HEK293 (cell line): ENCODE results near the gene CHD5.
A peak's percentile ranks its signal among the peaks of the same experiment; 100 is the strongest.

Experiments used
- BCL11B ChIP-seq: fragments of 450-650 bp; formaldehyde crosslinking; IDR thresholded peaks from 2 replicates; pipeline ENCODE4 v1.5.1; 2016; ENCODE audit warnings: low read depth, missing biosample characterization, missing genetic modification characterization
- FEZF1 ChIP-seq: fragments of 450-650 bp; formaldehyde crosslinking; IDR thresholded peaks from 2 replicates; pipeline ENCODE4 v1.5.1; 2016; ENCODE audit warnings: missing biosample characterization, missing genetic modification characterization
- GLI2 ChIP-seq: fragments of 450-650 bp; formaldehyde crosslinking; IDR thresholded peaks from 2 replicates; pipeline ENCODE4; 2017; ENCODE audit warnings: missing biosample characterization, missing genetic modification characterization, low read depth, borderline replicate concordance
- GLIS1 ChIP-seq: fragments of 450-650 bp; formaldehyde crosslinking; IDR thresholded peaks from 2 replicates; pipeline ENCODE4 v1.5.1; 2016; ENCODE audit warnings: missing biosample characterization, missing genetic modification characterization
- KLF7 ChIP-seq: fragments of 450-650 bp; formaldehyde crosslinking; IDR thresholded peaks from 2 replicates; pipeline ENCODE4 v1.5.1; 2016; ENCODE audit warnings: missing biosample characterization, missing genetic modification characterization, borderline replicate concordance
- PRDM1 ChIP-seq: fragments of 450-650 bp; formaldehyde crosslinking; IDR thresholded peaks from 2 replicates; pipeline ENCODE4; 2016; ENCODE audit warnings: missing biosample characterization, missing genetic modification characterization
- SCRT2 ChIP-seq: fragments of 450-650 bp; formaldehyde crosslinking; IDR thresholded peaks from 2 replicates; pipeline ENCODE4 v1.5.1; 2016; ENCODE audit warnings: missing biosample characterization, missing genetic modification characterization
- SP3 ChIP-seq: fragments of 450-650 bp; formaldehyde crosslinking; IDR thresholded peaks from 2 replicates; pipeline ENCODE4 v1.5.1; 2016; ENCODE audit warnings: missing biosample characterization, missing genetic modification characterization
- TRIM28 ChIP-seq: IDR thresholded peaks from 2 replicates; pipeline ENCODE4 v1.6.1; 2011; ENCODE audit warnings: low read length, control low read depth, borderline replicate concordance
- ZBTB8A ChIP-seq: fragments of 450-650 bp; formaldehyde crosslinking; IDR thresholded peaks from 2 replicates; pipeline ENCODE4 v1.5.1; 2016; ENCODE audit warnings: missing biosample characterization, missing genetic modification characterization
- ZFP69B ChIP-seq: fragments of 450-650 bp; formaldehyde crosslinking; IDR thresholded peaks from 2 replicates; pipeline ENCODE4 v1.5.1; 2016; ENCODE audit warnings: missing biosample characterization, missing genetic modification characterization
- ZNF132 ChIP-seq: fragments of 450-650 bp; formaldehyde crosslinking; IDR thresholded peaks from 2 replicates; pipeline ENCODE4 v1.5.1; 2017; ENCODE audit warnings: missing biosample characterization, missing genetic modification characterization, borderline replicate concordance
- ZNF169 ChIP-seq: fragments of 450-650 bp; formaldehyde crosslinking; IDR thresholded peaks from 2 replicates; pipeline ENCODE4 v1.5.1; 2016; ENCODE audit warnings: missing biosample characterization, missing genetic modification characterization
- ZNF18 ChIP-seq: fragments of 450-650 bp; formaldehyde crosslinking; IDR thresholded peaks from 2 replicates; pipeline ENCODE4 v1.5.1; 2016; ENCODE audit warnings: missing biosample characterization, missing genetic modification characterization
- ZNF19 ChIP-seq: fragments of 450-650 bp; formaldehyde crosslinking; IDR thresholded peaks from 2 replicates; pipeline ENCODE4; 2016; ENCODE audit warnings: missing biosample characterization, missing genetic modification characterization, low read depth
- ZNF202 ChIP-seq: fragments of 450-650 bp; formaldehyde crosslinking; IDR thresholded peaks from 2 replicates; pipeline ENCODE4 v1.5.1; 2016; ENCODE audit warnings: missing biosample characterization, missing genetic modification characterization, borderline replicate concordance
- ZNF221 ChIP-seq: fragments of 450-650 bp; formaldehyde crosslinking; IDR thresholded peaks from 2 replicates; pipeline ENCODE4 v1.5.1; 2017; ENCODE audit warnings: missing biosample characterization, missing genetic modification characterization, borderline replicate concordance
- ZNF37A ChIP-seq: fragments of 450-650 bp; IDR thresholded peaks from 2 replicates; pipeline ENCODE4 v1.5.1; 2018; ENCODE audit warnings: missing biosample characterization, missing genetic modification characterization
- ZNF513 ChIP-seq: fragments of 450-650 bp; IDR thresholded peaks from 2 replicates; pipeline ENCODE4 v1.5.1; 2018; ENCODE audit warnings: missing biosample characterization, missing genetic modification characterization
- ZNF521 ChIP-seq: fragments of 450-650 bp; formaldehyde crosslinking; IDR thresholded peaks from 2 replicates; pipeline ENCODE4 v1.5.1; 2017; ENCODE audit warnings: missing biosample characterization, mild to moderate bottlenecking, missing genetic modification characterization
- ZNF558 ChIP-seq: fragments of 450-650 bp; formaldehyde crosslinking; IDR thresholded peaks from 2 replicates; pipeline ENCODE4 v1.5.1; 2016; ENCODE audit warnings: missing biosample characterization, missing genetic modification characterization
- ZNF660 ChIP-seq: fragments of 450-650 bp; IDR thresholded peaks from 2 replicates; pipeline ENCODE4 v1.5.1; 2018; ENCODE audit warnings: missing biosample characterization, mild to moderate bottlenecking, missing genetic modification characterization
- ZNF670 ChIP-seq: fragments of 450-650 bp; formaldehyde crosslinking; IDR thresholded peaks from 2 replicates; pipeline ENCODE4 v1.5.1; 2016; ENCODE audit warnings: missing biosample characterization, missing genetic modification characterization, low read depth
- ZNF692 ChIP-seq: fragments of 450-650 bp; formaldehyde crosslinking; IDR thresholded peaks from 2 replicates; pipeline ENCODE4 v1.5.1; 2016; ENCODE audit warnings: missing biosample characterization, missing genetic modification characterization
- ZNF747 ChIP-seq: fragments of 450-650 bp; formaldehyde crosslinking; IDR thresholded peaks from 2 replicates; pipeline ENCODE4 v1.5.1; 2016; ENCODE audit warnings: missing biosample characterization, missing genetic modification characterization
- ZNF830 ChIP-seq: fragments of 450-650 bp; IDR thresholded peaks from 2 replicates; pipeline ENCODE4 v1.5.0; 2018; ENCODE audit warnings: missing biosample characterization, missing genetic modification characterization, low read depth, mild to moderate bottlenecking, moderate library complexity
- ZSCAN16 ChIP-seq: fragments of 450-650 bp; formaldehyde crosslinking; IDR thresholded peaks from 2 replicates; pipeline ENCODE4 v1.5.1; 2016; ENCODE audit warnings: missing biosample characterization, missing genetic modification characterization
- ZSCAN23 ChIP-seq: fragments of 450-650 bp; formaldehyde crosslinking; IDR thresholded peaks from 2 replicates; pipeline ENCODE4 v1.5.1; 2016; ENCODE audit warnings: missing biosample characterization, missing genetic modification characterization
- ZXDB ChIP-seq: fragments of 450-650 bp; formaldehyde crosslinking; IDR thresholded peaks from 2 replicates; pipeline ENCODE4 v1.5.1; 2016; ENCODE audit warnings: missing biosample characterization, missing genetic modification characterization
- TF ChIP-seq, protein P1 (sequence below): fragments of 450-650 bp; formaldehyde crosslinking; IDR thresholded peaks from 2 replicates; pipeline ENCODE4 v1.5.1; 2016; ENCODE audit warnings: missing biosample characterization, missing genetic modification characterization, low read depth
- TF ChIP-seq, protein P2 (sequence below): fragments of 450-650 bp; formaldehyde crosslinking; IDR thresholded peaks from 2 replicates; pipeline ENCODE4 v1.5.1; 2016; ENCODE audit warnings: missing biosample characterization, missing genetic modification characterization
- TF ChIP-seq, protein P3 (sequence below): IDR thresholded peaks from 2 replicates; pipeline ENCODE4 v1.6.1; 2011; ENCODE audit warnings: mild to moderate bottlenecking, low read depth, low read length, borderline replicate concordance

The CHD5 gene

DNA sequence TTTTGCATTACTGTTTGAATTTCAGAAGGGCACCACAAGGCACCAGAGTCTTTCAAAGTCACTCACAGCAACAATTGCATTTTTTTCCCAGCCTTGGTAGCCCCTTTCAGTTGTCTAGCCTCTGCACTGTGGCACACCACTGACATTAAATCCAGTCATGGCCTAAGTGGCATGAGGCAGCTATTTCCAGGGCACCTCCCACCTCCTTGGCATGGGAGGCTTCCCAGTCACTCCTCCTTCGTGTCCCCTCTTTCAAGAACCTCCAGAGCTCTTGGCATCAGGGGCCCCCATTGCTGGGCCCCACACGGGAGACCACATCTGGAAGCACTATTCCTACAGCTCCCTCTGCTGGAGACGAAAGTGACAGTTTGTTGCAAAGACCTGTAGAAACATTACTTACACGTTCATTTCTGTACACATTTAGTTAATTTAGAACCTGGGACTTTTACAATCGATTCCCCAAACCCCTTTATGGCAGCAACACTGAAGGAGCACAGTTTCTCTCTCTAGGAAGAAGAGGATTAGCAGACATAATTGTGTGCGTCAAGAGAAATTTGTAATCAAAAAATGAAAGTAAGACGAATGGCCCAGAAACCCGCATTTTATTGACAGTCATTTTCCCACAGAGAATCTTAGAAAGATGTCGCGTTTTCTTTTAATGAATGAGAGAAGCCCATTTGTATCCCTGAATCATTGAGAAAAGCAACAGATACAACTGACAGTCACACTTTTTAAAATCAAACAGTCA is 5.7 kb upstream of the CHD5 start (continued):
- TF ChIP-seq ZNF521 (tag by site-specific recombination) (no peak), ZSCAN16 (tag by site-specific recombination) (no peak), ZNF18 (tag by site-specific recombination) (no peak), SCRT2 (peak; percentile 65), ZXDB (tag by site-specific recombination) (no peak), TRIM28 (no peak), ZNF221 (tag by site-specific recombination) (no peak), ZNF132 (tag by site-specific recombination) (no peak), ZNF19 (tag by site-specific recombination) (no peak), FEZF1 (no peak), ZBTB8A (tag by site-specific recombination) (no peak), ZNF660 (tag by site-specific recombination) (0 out of 2 replicates have a peak, but pooled peaks have one; percentile 17), ZSCAN23 (tag by site-specific recombination) (no peak), ZNF670 (tag by site-specific recombination) (no peak), ZNF692 (tag by site-specific recombination) (peak; percentile 97), ZNF747 (tag by site-specific recombination) (no peak), ZNF513 (tag by site-specific recombination) (no peak), PRDM1 (tag by site-specific recombination) (0 out of 2 replicates have a peak, but pooled peaks have one; percentile 43), ZFP69B (tag by site-specific recombination) (peak; percentile 97), GLI2 (tag by site-specific recombination) (no peak), ZNF202 (tag by site-specific recombination) (no peak), BCL11B (no peak), GLIS1 (tag by site-specific recombination) (no peak), ZNF558 (tag by site-specific recombination) (peak; percentile 92), ZNF169 (tag by site-specific recombination) (no peak), ZNF830 (tag by site-specific recombination) (no peak), ZNF37A (no peak), SP3 (tag by site-specific recombination) (no peak), KLF7 (no peak)
- TF ChIP-seq, protein P1, sequence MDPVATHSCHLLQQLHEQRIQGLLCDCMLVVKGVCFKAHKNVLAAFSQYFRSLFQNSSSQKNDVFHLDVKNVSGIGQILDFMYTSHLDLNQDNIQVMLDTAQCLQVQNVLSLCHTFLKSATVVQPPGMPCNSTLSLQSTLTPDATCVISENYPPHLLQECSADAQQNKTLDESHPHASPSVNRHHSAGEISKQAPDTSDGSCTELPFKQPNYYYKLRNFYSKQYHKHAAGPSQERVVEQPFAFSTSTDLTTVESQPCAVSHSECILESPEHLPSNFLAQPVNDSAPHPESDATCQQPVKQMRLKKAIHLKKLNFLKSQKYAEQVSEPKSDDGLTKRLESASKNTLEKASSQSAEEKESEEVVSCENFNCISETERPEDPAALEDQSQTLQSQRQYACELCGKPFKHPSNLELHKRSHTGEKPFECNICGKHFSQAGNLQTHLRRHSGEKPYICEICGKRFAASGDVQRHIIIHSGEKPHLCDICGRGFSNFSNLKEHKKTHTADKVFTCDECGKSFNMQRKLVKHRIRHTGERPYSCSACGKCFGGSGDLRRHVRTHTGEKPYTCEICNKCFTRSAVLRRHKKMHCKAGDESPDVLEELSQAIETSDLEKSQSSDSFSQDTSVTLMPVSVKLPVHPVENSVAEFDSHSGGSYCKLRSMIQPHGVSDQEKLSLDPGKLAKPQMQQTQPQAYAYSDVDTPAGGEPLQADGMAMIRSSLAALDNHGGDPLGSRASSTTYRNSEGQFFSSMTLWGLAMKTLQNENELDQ, result no peak
- TF ChIP-seq, protein P2, sequence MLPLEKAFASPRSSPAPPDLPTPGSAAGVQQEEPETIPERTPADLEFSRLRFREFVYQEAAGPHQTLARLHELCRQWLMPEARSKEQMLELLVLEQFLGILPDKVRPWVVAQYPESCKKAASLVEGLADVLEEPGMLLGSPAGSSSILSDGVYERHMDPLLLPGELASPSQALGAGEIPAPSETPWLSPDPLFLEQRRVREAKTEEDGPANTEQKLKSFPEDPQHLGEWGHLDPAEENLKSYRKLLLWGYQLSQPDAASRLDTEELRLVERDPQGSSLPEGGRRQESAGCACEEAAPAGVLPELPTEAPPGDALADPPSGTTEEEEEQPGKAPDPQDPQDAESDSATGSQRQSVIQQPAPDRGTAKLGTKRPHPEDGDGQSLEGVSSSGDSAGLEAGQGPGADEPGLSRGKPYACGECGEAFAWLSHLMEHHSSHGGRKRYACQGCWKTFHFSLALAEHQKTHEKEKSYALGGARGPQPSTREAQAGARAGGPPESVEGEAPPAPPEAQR (tag by site-specific recombination), result no peak
- TF ChIP-seq, protein P3, sequence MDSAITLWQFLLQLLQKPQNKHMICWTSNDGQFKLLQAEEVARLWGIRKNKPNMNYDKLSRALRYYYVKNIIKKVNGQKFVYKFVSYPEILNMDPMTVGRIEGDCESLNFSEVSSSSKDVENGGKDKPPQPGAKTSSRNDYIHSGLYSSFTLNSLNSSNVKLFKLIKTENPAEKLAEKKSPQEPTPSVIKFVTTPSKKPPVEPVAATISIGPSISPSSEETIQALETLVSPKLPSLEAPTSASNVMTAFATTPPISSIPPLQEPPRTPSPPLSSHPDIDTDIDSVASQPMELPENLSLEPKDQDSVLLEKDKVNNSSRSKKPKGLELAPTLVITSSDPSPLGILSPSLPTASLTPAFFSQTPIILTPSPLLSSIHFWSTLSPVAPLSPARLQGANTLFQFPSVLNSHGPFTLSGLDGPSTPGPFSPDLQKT, result no peak
